GM23248 (cell line): ENCODE data around the gene DLG2.

Source experiments
- EZH2 ChIP-seq: fragments of 200-600 bp; sonication (generic); IDR thresholded peaks from 2 replicates; pipeline ENCODE4 v1.6.1; 2018; ENCODE audit warnings: antibody characterized with exemption, mild to moderate bottlenecking; ENCODE audit not compliant: insufficient read depth, poor library complexity, severe bottlenecking
- EZH2phosphoT487 ChIP-seq: fragments of 200-600 bp; sonication (generic); IDR thresholded peaks from 2 replicates; pipeline ENCODE4 v1.6.1; 2018; ENCODE audit warnings: antibody characterized with exemption, moderate library complexity, mild to moderate bottlenecking, low read depth; ENCODE audit not compliant: insufficient read depth

DNA sequence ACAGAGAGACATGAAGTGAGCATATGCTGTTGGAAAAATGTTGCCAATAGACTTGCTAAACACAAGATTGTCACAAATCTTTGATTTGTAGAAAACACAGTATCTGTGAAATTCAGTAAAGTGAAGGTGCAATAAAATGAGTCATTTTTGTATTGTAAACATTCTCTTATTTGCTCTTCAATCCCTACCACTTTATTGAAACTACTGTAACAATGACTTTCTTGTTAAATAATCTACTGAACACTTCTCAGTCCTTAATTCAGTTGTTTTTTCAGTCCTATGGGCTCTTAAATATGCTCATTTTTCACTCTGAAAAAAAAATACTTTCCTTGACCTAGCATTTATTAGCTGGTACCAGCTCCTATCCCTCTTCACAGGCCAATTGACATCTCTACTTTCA lies 531.9 kb downstream of the DLG2 start:
- TF ChIP-seq EZH2phosphoT487 (no peak), EZH2 (no peak)
